ENCODE measurements around the gene KMT2E.

DNA sequence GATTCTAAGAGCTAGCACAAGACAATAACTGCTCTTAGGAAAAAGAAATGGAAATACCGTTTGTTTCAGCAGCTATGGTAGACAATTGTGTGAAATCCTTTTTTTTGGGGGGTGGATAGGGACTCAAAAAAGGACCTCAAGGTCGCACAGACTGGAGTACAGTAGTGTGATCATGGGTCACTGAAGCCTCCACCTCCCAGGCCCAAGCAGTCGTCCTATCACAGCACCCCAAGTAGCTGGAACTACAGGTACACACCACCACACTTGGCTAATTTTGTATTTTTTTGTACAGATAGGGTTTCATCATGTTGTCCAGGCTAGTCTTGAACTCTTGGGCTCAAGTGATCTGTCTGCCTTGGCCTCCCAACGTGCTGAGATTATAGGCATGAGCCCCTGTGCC lies 33.9 kb downstream of the KMT2E start:
- no peak for TF ChIP-seq POLR2A (IDR thresholded peaks at IDR 0.05)
- TF ChIP-seq, protein P1, sequence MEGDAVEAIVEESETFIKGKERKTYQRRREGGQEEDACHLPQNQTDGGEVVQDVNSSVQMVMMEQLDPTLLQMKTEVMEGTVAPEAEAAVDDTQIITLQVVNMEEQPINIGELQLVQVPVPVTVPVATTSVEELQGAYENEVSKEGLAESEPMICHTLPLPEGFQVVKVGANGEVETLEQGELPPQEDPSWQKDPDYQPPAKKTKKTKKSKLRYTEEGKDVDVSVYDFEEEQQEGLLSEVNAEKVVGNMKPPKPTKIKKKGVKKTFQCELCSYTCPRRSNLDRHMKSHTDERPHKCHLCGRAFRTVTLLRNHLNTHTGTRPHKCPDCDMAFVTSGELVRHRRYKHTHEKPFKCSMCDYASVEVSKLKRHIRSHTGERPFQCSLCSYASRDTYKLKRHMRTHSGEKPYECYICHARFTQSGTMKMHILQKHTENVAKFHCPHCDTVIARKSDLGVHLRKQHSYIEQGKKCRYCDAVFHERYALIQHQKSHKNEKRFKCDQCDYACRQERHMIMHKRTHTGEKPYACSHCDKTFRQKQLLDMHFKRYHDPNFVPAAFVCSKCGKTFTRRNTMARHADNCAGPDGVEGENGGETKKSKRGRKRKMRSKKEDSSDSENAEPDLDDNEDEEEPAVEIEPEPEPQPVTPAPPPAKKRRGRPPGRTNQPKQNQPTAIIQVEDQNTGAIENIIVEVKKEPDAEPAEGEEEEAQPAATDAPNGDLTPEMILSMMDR (IDR thresholded peaks at IDR 0.05): no peak
